Retinal pigment epithelial cell (primary cell): ENCODE measurements around the gene EPM2A.
"Not testable (repeated sequence)": the region's sequence is repeated elsewhere in the genome, so short reads cannot be mapped to it uniquely, and the experiment has no call there.

Experiments used
- DNase-seq: peaks from one replicate; pipeline ENCODE4 v3.0.0-alpha.2; 2010; ENCODE audit warnings: low read depth
- H3K4me3 ChIP-seq: 2 replicates; pipeline ENCODE4 v1.5.1; 2011; ENCODE audit warnings: mild to moderate bottlenecking, low read length, control low read depth, moderate library complexity
- TF ChIP-seq, protein P1 (sequence below): conservative IDR thresholded peaks from 2 replicates; pipeline ENCODE4 v1.5.1; 2011; ENCODE audit warnings: low read depth, low read length, control low read depth, inconsistent platforms

Gene EPM2A

GRCh38 chr6:145743332-145743731 lies 8.0 kb upstream of the EPM2A start:
- no peak overlapping the region for H3K4me3 ChIP-seq
- TF ChIP-seq, protein P1, sequence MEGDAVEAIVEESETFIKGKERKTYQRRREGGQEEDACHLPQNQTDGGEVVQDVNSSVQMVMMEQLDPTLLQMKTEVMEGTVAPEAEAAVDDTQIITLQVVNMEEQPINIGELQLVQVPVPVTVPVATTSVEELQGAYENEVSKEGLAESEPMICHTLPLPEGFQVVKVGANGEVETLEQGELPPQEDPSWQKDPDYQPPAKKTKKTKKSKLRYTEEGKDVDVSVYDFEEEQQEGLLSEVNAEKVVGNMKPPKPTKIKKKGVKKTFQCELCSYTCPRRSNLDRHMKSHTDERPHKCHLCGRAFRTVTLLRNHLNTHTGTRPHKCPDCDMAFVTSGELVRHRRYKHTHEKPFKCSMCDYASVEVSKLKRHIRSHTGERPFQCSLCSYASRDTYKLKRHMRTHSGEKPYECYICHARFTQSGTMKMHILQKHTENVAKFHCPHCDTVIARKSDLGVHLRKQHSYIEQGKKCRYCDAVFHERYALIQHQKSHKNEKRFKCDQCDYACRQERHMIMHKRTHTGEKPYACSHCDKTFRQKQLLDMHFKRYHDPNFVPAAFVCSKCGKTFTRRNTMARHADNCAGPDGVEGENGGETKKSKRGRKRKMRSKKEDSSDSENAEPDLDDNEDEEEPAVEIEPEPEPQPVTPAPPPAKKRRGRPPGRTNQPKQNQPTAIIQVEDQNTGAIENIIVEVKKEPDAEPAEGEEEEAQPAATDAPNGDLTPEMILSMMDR = no peak
- DNase-seq = no peak

DNA sequence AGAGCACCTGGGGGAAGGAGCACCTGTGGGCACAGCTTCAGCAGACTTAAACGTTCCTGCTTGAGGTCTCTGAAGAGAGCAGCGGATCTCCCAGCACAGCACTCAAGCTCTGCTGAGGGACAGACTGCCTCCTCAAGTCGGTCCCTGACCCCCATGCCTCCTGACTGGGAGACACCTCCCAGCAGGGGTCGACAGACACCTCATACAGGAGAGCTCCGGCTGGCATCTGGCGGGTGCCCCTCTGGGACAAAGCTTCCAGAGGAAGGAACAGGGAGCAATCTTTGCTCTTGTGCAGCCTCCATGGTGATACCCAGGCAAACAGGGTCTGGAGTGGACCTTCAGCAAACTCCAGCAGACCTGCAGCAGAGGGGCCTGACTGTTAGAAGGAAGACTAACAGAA lies 7.2 kb upstream of the EPM2A start:
- not testable (repeated sequence) for H3K4me3 ChIP-seq, DNase-seq

DNA sequence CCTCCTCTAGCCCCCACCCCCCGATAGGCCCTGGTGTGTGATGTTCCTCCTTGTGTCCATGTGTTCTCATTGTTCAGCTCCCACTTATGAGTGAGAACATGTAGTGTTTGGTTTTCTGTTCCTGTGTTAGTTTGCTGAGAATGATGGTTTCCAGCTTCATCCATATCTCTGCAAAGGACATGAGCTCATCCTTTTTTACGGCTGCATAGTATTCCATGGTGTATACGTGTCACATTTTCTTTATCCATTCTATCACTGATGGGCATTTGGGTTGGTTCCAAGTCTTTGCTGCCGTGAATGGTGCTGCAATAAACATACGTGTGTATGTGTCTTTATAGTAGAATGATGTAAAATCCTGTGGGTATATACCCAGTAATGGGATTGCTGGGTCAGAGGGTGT lies 4.4 kb upstream of the EPM2A start:
- DNase-seq, H3K4me3 ChIP-seq: not testable (repeated sequence)

GRCh38 chr6:145738265-145738664 lies 2.9 kb upstream of the EPM2A start:
- no peak for DNase-seq
- no peak overlapping the region for H3K4me3 ChIP-seq
- TF ChIP-seq, protein P1 = no peak

GRCh38 chr6:145736661-145737144 lies 1.4 kb upstream of the EPM2A start:
- DNase-seq = peak; percentile 88
- H3K4me3 ChIP-seq = peak overlapping the region; percentile 56
- TF ChIP-seq, protein P1 = no peak

GRCh38 chr6:145734486-145735355 lies 599 bp downstream of the EPM2A start:
- peak overlapping the region; percentile 64 for H3K4me3 ChIP-seq
- TF ChIP-seq, protein P1 = no peak
- DNase-seq = peak; percentile 69

GRCh38 chr6:145733810-145734209 lies 1.5 kb downstream of the EPM2A start:
- DNase-seq = no peak
- TF ChIP-seq, protein P1 = no peak
- peak overlapping the region; percentile 64 for H3K4me3 ChIP-seq

DNA sequence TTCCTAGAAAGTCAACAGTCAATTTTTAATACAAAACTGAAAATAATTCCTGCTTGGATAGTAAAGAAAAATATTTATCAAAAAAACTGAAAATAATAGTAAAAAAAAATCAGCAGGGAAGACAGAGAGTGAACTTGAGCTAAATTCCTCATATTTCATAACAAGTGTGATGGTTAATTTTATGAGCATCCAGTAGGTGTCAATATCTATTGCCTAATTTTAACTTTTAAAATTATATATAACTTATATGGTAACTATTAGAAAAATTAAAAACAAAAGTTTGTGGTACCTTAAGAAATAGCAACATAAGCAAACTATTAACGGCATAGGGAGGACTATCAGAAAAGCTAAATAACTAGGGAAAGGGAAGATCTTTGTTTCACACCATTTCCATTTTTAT lies 2.1 kb downstream of the EPM2A start:
- TF ChIP-seq, protein P1 = no peak
- H3K4me3 ChIP-seq = no peak overlapping the region
- no peak for DNase-seq
